ENCODE data around the gene LRRK1.
"Not testable (repeated sequence)": the region's sequence is repeated elsewhere in the genome, so short reads cannot be mapped to it uniquely, and the experiment has no call there.

LRRK1 gene

DNA sequence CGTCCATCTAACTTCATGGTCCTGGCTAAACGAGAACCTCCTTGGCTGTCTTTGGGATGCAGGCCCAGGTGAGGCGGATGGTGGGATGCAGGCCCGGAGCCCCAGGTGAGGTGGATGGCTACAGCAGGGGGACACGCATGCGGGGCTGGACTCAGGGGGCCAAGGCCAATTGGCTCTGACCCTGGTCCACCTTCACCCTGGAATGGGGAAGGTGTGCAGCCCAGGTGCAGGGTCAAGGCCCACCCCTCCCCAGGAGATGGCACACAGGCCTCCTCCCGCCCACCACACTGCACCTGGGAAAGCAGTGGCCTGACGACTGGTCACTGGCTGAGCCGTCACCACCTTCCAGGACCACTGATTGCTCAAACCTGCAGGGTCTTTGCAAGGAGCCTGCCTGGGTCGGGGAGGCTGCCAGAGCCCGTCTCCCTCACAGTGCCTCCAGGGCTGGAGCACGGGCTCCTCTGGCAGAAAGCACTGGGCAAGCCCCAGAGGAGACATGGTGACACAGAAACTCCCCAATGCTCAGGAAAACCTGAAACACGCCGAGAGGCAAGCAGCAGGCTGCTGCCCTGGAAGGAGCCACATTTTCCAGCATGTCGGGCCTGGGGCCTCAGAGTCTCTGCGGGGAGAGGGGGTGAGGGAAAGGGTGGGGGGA lies 159.6 kb downstream of the LRRK1 start:
- DNase-seq, result no peak

DNA sequence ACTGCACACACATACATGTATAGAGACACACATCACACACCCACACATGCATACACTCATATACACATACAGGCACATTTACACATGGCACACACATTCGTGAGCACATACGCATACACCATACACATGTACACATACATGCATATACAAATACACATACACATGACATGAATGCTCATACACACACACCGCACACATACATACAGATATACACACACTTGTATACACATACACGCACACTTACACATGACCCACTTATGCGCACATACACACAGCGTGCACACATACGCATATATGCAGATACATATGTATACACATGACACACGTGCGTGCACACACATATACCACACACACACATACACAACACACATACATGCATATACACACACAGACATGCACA lies 162.7 kb downstream of the LRRK1 start:
- no peak for DNase-seq

DNA sequence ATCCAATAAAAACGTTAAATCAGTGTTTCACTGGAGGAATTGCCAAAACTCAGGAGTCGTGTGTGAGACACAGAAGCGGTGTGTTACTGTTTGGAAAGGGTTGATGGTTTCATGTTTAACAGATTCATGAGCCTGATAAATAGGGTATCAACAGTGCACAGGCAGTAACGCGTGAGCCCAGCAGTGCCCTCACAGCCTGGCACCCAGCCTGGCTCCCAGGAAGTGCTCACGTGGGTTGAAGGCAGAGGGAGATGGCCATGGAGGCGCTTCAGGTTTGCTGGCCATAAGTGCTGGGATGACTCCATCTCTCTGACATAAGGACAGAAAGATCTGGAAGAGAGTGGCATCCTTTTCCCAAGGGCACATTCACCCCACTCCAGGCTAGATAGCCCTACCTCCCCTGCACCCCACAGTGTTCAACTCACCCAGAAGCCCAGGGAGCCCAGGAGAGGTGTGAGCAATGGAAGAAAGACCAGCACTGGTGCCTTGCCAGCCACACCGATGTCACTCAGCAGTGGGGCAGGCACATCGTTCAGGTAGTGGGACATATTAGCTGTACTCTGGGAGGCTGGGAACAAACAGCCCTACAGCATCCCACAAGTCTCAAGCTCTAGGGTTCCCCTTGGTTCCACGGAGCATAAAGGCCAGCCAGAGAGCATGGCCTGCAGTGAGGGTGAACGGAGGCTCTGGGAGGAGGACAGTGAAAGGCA lies 164.3 kb downstream of the LRRK1 start:
- no peak for DNase-seq

DNA sequence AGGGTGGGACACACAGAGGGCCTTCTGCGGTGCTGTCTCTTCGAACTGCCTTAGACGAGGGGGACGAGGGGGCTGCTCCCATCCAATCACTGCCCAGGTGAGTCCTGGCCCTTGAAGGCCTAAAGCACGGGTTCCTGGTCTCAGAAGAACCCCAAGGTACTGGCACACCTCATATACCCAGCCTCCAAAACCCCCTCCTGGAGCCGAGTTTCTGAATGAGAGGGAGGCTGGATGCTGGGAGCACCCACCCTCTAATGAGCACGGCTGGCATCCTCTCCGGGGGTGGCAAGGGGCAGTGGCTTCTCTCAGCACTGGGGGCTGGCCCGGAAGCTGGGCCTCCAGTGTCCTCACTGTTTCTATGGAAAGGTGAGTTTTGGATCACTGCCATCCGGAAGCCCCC lies 165.6 kb downstream of the LRRK1 start:
- DNase-seq, result no peak

DNA sequence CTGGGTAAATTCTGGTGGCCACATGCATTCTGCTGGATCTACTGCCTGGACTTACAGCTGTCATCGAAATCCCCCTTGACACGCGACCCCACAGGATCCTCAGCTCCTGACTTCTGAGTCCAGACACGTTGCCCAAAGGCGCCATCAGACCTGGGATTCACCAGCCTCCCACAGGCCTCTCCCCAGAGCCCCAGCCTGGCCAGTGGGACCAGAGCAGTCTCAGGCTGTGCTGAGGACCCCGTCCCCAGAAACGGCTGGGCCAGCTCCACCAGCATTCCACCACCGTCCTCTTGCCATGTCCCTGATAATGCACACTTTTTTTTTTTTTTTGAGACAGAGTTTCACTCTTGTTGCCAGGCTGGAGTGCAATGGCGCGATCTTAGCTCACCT lies 166.1 kb downstream of the LRRK1 start:
- DNase-seq, result no peak

DNA sequence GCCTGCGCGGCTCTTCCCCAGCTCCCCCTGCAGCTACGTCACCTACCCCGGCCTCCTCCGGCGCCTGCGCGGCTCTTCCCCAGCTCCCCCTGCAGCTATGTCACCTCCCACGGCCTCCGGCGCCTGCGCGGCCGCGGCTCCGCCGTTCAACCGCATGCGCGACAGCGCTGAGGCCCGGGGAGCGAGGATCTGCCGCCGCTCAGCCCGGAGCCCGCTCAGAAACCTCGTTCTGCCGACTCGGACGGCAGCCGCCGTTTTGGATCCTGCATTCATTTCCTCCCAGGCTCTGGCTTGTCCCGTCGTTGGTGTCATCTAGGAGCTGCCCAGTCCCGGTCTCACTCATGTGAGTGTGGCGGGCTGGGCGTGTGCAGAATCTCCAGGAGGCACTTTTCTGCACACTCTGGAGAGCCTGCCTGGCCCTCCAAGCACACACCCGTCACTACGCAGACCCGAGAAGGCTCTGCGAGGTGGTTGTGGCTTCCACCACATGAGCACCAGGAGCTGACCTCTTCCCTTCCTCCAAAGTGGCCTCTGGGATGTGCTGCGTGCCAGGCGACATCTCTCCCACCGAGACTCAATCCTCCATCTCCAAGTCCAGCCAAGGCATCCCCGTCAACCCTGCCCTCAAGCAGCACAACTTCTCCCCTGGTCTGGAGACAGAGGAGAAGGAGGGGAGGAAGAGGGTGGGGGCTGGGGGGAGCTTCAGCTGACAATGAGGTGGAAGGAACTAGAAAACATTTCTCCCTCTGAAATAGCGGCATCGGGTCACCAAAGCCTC lies 167.4 kb downstream of the LRRK1 start:
- DNase-seq, result no peak

DNA sequence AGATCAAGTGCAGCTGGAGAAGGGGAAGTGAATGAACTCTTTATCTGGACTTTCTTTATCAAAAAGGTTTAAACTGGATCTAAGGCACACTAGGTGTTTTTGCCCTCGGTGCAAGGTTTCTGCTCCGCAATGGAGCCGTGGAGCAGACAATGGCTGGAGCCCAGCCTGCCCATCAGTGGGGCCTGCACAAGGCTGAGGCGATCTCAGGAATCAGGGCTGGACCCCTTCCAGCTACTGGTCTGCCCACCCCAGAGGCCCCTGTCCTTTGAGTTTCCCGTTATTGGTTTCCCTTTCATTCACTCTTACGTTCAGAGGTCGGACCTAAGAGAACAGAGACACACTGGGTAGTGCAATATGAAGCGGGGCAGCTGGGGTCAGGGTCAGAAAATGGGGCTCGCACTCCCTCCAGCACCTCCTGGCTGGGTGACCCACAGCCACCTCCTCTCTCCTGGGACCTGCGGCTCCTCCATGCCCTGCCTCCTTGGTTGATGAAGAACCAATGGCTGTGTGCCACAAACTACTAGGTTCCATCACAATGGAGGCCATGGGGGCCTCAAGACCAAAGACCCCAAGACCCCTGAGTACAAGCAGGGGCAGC lies 168.1 kb downstream of the LRRK1 start:
- no peak for DNase-seq

DNA sequence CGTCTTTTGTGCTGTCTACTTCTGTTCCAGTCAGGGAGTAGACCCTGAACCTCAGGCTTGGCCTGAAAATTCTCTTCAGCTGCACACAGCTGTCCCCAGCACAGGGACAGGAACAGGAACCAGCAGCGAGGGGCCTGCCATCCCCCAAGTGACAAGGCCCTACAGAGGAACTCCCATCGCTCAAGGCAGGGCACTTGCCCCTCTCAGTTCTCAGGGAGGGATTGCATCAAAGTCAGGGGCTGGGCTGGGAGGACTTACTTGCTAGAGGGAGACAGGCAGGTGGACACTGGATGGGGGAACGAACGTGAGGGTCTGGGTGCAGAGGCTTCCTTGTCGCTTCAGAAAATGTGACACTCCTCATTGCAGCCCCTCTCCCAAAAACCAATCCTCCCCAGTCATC lies 169.1 kb downstream of the LRRK1 start:
- no peak for DNase-seq

DNA sequence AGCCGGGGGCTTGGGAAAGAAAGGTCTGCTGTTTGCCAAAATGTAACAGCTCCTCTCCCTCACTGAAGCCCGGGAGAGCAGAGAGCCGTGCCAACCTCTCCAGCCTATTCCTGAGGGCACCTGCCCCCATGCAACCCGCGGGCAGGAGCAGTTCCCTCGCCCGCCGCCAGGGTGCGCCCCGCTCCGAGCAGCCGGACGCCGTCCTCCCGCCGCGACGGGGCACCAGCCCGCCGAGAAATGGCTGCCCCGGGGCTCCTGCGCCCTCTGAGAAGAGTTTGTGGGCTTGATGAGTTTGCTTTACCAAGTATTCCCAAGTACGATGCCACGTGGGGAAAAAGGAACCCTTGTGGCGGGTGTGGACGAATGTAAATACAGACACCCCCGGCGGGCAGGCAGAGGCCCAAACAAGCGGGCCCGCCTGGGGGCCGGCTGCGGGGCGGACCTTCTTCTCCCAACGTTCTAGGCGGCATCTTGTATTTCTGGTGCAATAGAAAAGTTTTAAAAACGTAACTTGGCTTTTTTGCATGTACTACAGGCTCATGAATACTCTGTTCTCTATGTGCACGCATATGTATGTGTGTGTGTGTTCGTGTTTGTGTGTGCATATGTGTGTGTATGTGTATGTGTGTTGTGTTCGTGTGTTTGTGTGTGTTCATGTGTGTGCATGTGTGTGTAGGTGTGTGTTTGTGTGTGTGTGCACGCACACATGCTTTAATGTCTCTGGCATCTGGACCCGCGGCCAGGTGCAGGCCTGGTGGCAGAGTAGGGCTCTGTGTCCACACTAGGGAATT lies 169.8 kb downstream of the LRRK1 start:
- peak; percentile 98 for DNase-seq

DNA sequence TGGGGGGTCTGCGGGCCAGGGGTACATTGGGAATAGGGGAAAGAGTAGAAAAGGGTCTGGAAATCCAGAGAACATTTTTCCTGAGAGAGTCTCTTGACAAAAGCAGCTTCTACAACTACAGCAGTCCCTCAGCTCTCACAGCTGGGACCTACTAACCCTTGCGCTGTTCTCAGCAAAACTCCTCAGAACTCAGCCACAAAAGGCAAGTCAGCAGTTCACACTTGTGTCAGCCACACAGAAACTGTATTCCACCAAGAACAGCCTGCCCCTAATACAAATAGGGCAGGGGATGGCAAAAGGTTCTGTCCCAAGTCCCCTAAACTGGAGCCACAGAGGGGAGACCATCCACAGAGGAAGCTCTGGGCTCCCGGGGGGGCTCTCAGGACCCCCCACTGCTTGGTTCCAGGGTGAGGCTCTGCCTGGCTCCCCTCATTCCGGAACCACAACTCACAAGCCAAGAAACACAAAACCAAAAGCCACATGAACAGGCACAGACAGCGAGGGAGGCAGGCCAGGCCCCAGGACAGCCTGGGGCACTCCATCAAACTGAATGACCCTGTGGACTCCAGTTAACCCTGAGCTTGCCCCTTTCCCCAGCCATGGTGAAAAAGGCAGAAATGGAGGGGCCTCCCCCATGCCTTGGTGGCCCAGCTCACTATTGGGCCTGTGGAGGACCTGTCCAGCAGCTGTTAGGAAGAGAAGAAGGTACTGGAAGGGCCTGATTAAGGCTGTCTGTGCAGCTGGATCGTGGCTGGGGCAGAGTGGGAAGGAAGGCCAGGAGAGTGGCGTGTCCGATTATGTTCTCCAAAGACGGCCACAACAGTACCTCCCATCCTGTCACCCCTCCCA lies 170.6 kb downstream of the LRRK1 start:
- no peak for DNase-seq

DNA sequence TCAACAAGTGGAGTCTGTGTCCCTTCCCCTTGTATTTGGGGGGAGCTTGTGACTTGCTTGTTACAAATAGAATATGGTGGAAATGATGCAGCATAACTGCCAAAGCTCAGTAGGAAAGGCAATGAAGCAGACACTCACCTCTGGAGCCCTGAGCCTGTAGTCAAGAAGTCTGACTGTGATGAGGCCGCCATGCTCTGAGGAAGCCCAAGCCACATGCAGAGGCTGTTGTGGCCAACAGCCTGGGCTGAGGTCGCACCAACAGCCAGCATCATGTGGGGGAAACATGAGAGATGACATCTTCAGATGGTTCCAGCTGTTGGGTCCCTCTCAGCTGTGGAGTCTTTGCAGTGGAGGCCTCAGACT lies 171.3 kb downstream of the LRRK1 start:
- no peak for DNase-seq

DNA sequence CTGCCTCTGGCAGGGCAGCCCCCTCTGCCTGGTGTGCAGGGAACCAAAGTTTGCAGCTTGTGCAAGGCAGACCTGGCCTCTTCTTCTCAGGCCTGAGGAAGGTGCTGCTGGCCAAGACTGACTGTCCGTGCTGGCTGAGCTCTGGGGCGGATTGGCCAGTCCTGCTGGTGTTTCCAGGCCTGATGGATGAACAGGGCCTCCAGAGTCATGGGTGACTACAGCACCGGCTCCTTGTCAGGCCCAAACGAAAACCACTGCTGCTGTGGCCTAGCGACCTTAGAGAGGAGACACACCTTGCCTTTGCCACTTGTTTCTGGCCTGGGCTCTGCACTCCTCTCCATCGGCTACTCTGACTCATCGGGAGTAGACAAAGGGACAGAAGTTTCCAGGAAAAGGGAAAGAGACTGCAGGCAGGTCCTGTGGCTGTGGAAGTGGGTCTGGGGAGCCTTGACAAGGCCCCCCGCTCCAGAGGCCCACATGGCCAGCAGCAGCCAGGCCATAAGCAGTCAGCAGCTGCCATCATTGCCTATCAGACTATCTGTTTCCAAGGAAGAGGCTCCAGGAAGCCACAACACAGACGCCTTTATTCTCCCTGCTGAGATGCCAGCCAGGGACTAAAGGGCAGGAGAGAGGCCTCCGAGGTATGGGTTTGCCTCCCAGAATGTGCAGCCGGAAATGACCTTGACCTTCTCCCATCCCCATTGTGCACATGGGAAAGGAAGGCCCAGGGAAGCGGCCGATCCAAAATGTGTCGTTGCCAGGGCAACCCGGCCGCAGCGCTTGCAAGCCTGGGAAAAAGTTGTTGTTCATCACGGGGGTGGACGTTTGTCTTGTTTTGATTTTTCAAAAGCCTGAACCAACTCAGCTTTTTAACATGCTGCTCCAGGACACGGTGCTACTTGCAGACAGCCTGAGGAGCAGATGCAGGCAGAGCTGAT lies 172.2 kb downstream of the LRRK1 start:
- DNase-seq, result no peak

DNA sequence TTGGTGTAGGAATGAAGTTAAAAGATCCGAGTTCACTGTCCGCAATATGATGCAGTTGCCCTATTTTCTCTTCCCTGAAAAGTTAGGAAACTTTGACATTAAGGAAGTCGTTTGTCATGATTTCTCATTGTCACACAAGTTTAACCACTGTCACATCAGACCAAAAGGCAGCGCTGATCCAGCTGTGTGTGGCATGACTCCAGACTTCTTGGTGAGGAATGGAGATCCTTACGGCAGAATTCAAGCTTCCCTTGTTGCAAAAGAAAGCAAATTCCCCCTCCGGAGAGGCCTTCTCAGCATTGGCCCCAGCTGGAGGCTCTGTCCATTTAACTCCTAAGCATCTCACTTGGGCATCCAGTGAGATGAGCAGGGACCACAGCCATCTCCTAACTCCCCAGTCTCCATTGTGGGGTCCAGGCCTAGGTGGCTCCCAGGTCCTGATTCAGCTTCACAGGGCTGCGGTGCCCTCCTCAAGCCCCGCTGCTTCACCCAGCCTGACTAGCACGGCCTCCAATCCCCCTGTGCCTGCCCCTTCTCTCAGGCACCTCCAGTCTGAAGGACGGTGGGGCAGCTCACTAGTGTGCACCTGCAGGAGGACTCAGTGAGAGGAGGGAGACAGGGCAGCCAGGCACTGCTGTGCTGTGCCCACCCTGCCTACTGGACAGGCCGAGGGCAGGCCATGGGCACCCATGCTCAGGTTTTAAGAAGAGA lies 173.2 kb downstream of the LRRK1 start:
- DNase-seq, result no peak

DNA sequence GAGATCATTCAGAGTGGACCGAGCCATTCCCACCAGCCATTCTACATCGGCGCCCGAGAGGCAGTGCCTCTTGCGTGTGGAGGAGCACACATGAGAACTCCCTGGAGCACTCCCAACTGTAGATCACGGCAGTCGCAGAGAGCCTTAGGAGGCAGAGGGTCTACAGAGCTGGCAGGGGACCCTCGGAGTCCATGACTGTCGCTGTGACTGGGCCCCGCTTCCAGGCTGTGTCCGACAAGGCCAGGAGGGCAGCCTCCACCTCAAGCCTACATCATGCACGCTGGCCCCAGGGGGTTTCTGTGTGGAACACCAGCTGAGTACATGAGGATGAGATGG lies 173.7 kb downstream of the LRRK1 start:
- DNase-seq, result no peak

DNA sequence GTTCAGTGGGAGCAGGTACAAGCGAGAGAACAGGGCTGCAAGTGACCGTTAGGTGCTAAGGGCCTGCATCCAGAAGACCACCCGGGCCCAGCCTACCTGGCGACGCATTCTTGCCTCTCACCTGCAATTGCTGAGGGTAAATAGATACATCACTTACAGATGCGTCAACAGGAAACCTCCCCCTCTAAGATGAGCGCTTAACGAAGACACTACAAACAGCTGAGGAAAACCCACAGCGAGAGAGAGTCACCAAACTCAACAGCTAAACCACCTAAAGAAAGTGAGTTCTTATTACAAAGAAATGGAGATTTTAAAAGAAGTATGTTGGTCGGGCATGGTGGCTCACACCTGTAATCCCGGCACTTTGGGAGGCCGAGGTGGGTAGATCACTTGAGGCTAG lies 174.8 kb downstream of the LRRK1 start:
- no peak for DNase-seq

DNA sequence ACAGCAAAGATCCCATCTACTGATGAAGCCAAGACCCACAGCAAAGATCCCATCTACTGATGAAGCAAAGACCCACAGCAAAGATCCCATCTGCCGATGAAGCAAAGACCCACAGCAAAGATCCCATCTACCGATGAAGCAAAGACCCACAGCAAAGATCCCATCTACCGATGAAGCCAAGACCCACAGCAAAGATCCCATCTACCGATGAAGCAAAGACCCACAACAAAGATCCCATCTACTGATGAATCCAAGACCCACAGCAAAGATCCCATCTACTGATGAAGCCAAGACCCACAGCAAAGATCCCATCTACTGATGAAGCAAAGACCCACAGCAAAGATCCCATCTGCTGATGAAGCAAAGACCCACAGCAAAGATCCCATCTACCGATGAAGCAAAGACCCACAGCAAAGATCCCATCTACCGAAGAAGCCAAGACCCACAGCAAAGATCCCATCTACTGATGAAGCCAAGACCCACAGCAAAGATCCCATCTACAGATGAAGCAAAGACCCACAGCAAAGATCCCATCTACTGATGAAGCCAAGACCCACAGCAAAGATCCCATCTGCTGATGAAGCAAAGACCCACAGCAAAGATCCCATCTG lies 176.7 kb downstream of the LRRK1 start:
- not testable (repeated sequence) for DNase-seq

DNA sequence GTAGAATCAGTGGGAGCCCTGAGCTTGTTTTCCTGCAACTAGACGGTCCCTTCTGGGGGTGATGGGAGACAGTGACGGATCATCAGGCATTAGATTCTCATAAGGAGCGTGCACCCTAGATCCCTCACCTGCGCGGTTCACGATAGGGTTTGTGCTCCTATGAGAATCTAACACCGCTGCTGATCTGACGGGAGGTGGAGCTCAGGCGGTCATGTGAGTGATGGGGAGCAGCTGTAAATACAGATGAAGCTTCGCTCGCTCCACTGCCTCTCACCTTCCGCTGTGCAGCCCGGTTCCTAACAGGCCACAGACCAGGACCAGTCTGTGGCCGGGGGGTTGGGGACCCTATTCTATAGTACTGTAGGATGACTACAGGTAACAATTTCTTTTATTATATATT lies 178.0 kb downstream of the LRRK1 start:
- no peak for DNase-seq

DNA sequence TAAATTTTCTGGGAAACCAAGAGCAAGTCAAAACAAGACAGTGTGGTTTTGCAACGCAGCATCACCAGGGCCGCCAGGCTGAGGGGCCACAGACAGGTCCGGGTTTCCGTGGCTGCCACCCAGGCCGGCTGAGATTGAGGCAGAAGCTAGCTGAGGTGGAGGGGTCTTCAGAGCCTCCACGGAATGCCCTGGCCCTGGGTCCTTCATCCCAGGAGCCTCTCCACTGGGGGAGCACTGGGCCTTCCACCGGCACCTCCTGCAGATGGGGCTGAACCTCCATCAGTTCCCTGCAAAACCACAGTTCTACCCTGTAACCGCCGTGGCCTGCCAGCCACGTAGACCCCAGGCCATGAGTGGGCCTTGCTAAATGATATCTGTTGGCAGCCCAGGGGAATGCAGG lies 180.0 kb downstream of the LRRK1 start:
- DNase-seq, result no peak

DNA sequence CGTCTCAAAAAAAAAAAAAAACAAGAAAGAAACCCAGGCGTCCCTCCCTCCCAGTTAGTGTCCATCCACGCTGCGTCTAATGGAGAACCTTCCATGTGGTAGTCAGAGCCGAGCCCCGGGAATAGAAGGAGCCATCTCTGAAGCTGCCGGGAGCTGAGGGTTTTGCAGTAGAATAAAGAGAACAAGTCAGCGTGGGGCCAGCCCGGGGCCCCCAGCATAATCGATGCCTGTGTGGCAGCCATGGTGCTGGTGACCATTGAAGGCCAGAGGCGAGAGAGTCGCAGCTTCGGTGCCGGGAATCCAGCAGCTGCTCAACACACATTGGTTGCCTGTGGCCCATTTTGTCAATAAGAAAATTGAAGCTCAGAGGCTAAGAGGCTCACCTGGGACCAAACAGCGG lies 181.0 kb downstream of the LRRK1 start:
- DNase-seq, result no peak
